HEK293T (cell line): ENCODE measurements around the gene TUT1.

Source experiments
- CTCF ChIA-PET: fragments of 350-600 bp; formaldehyde crosslinking; extraction: SDS; loops from one replicate; lab custom pipeline; 2021; ENCODE audit warnings: antibody characterized with exemption, inconsistent platforms; lab: Yijun Ruan, JAX
- POLR2A ChIA-PET: fragments of 350-600 bp; formaldehyde crosslinking; extraction: SDS; loops from one replicate; lab custom pipeline; 2020; ENCODE audit warnings: antibody characterized with exemption, inconsistent platforms; lab: Yijun Ruan, JAX
- DNase-seq: peaks from one replicate; pipeline ENCODE4 v3.0.0; 2012; ENCODE audit warnings: mixed read lengths; ENCODE audit errors: extremely low spot score
- ARNT ChIP-seq: fragments of 450-650 bp; IDR thresholded peaks from 2 replicates; pipeline ENCODE4 v1.6.1; 2017; ENCODE audit warnings: mild to moderate bottlenecking
- BHLHE40 ChIP-seq: fragments of 450-650 bp; IDR thresholded peaks from 2 replicates; pipeline ENCODE4 v1.6.1; 2016; ENCODE audit warnings: mild to moderate bottlenecking, moderate library complexity, borderline replicate concordance
- CTBP1 ChIP-seq: fragments of 450-650 bp; IDR thresholded peaks from 2 replicates; pipeline ENCODE4 v1.6.1; 2016; ENCODE audit warnings: borderline replicate concordance
- ELF4 ChIP-seq: fragments of 450-650 bp; IDR thresholded peaks from 2 replicates; pipeline ENCODE4 v1.6.1; 2017; ENCODE audit warnings: antibody characterized with exemption
- FOXA1 ChIP-seq: fragments of 450-650 bp; IDR thresholded peaks from 2 replicates; pipeline ENCODE4 v1.6.1; 2016; ENCODE audit warnings: mild to moderate bottlenecking
- FOXK2 ChIP-seq: fragments of 450-650 bp; IDR thresholded peaks from 2 replicates; pipeline ENCODE4 v1.6.1; 2016; ENCODE audit warnings: mild to moderate bottlenecking
- FOXM1 ChIP-seq: fragments of 450-650 bp; IDR thresholded peaks from 2 replicates; pipeline ENCODE4 v1.6.1; 2017; ENCODE audit warnings: mild to moderate bottlenecking, borderline replicate concordance
- HDGF ChIP-seq: fragments of 450-650 bp; IDR thresholded peaks from 2 replicates; pipeline ENCODE4 v1.6.1; 2017; ENCODE audit warnings: antibody characterized with exemption, borderline replicate concordance
- L3MBTL2 ChIP-seq: fragments of 450-650 bp; conservative IDR thresholded peaks from 2 replicates; pipeline ENCODE4 v1.6.1; 2016; ENCODE audit warnings: mild to moderate bottlenecking
- LEF1 ChIP-seq: fragments of 450-650 bp; IDR thresholded peaks from 2 replicates; pipeline ENCODE4 v1.6.1; 2017; ENCODE audit warnings: mild to moderate bottlenecking, borderline replicate concordance
- NFRKB ChIP-seq: fragments of 450-650 bp; IDR thresholded peaks from 2 replicates; pipeline ENCODE4 v1.6.1; 2016; ENCODE audit warnings: mild to moderate bottlenecking, moderate library complexity
- PKNOX1 ChIP-seq: fragments of 450-650 bp; IDR thresholded peaks from 2 replicates; pipeline ENCODE4 v1.6.1; 2016
- SP1 ChIP-seq: fragments of 450-650 bp; IDR thresholded peaks from 2 replicates; pipeline ENCODE4 v1.6.1; 2017
- SUZ12 ChIP-seq: fragments of 450-650 bp; IDR thresholded peaks from 2 replicates; pipeline ENCODE4 v1.6.1; 2016; ENCODE audit warnings: mild to moderate bottlenecking
- TARDBP ChIP-seq: fragments of 450-650 bp; IDR thresholded peaks from 2 replicates; pipeline ENCODE4 v1.6.1; 2016
- ZNF384 ChIP-seq: fragments of 450-650 bp; IDR thresholded peaks from 2 replicates; pipeline ENCODE4 v1.6.1; 2016

The TUT1 gene

GRCh38 chr11:62602141-62603071, 11.1 kb upstream of the TUT1 start:
- POLR2A ChIA-PET = interaction anchor here (0.6 to 4.3 kb wide), 24 partner anchors 9 to 279 kb away, joined by 3 to 105 read pairs (median 5); partner anchors contain the start of genes B3GAT3, BSCL2, C11orf98 and CSKMT
- peak; percentile 71 for DNase-seq
- TF ChIP-seq ZNF384 (no peak), ELF4 (no peak), BHLHE40 (no peak), SUZ12 (no peak), PKNOX1 (0 out of 2 replicates have a peak, but pooled peaks have one; percentile 1), TARDBP (no peak), FOXM1 (no peak), SP1 (no peak), CTBP1 (0 out of 2 replicates have a peak, but pooled peaks have one; percentile 23), L3MBTL2 (peak; percentile 97)
- CTCF ChIA-PET = interaction anchor here (0.6 to 2.1 kb wide), 5 partner anchors 9 to 178 kb away, joined by 4 to 9 read pairs (median 9); partner anchors contain the start of genes EML3 and TUT1

DNA sequence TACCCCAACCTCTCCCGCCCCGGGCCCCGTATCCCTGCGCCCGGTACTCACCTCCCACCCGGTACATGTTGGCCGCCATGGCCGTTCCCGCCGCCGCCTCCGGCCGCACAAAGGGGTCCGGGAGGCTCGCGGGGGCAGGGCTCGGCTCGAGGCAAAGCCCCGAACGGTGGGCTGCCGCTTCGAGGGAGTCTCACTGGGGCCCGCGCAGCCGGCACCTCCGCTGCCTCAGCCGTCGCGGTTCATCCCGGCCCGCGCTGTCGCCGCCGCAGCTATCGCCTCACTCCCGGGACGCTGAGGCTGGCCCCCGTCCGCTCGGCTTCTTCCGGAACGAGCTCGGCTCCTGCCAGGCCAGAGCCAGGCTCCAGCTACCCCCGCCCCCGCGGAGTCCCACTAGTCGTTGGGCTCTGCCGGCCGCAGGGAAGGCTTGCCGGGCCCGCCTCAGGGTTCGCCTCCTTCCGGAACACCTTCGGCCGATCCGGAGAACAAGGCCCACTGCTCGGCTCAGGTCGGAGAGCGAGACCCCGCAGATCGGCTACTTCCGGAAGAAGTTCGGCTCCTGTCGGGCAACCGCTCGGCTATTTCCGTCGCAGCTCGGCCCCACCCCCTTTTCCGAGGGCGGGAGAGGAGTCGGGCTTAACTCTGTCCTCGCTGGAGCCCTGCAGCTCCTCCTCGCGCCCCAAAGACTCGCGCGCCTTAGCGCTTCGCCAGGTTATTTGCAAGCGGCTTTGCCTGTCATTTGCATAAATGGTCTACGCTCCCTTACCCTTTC, 10.2 kb upstream of the TUT1 start, which contains the start of gene MTA2:
TSS of gene MTA2 (minus strand) at position 494 of the 769 bp plus-strand sequence. CDS start at position 79, 415 bp downstream.
- TF ChIP-seq NFRKB = no peak
- TF ChIP-seq HDGF = peak; percentile 26; the same call in 1 of the 2 replicates
- TF ChIP-seq PKNOX1 = no peak
- ChIA-PET CTCF (interaction anchor here (0.6 to 2.1 kb wide), 6 partner anchors 9 to 177 kb away, joined by 3 to 9 read pairs (median 8); partner anchors contain the start of genes EML3 and TUT1), POLR2A (interaction anchor here (0.6 to 3.4 kb wide), 24 partner anchors 10 to 289 kb away, joined by 3 to 105 read pairs (median 4); partner anchors contain the start of genes B3GAT3, BSCL2, C11orf98 and CSKMT)
- DNase-seq = peak; percentile 97

GRCh38 chr11:62601122-62601371, 9.7 kb upstream of the TUT1 start:
- no peak for DNase-seq
- POLR2A ChIA-PET = interaction anchor here (0.7 to 3.4 kb wide), 12 partner anchors 9 to 127 kb away, joined by 3 to 105 read pairs (median 8); partner anchors contain the start of genes B3GAT3, C11orf98, CSKMT and EEF1G
- TF ChIP-seq SP1 = no peak
- no peak for TF ChIP-seq CTBP1
- no peak for TF ChIP-seq TARDBP
- TF ChIP-seq HDGF = no peak
- TF ChIP-seq ELF4 = no peak
- no peak for TF ChIP-seq BHLHE40
- no peak for TF ChIP-seq NFRKB
- TF ChIP-seq L3MBTL2 = 0 out of 2 replicates have a peak, but pooled peaks have one; percentile 18
- CTCF ChIA-PET = interaction anchor here (0.8 to 2.1 kb wide), 4 partner anchors 9 to 58 kb away, joined by 3 to 9 read pairs (median 6); partner anchors contain the start of genes EML3 and TUT1

- no peak for DNase-seq
- ChIA-PET CTCF (interaction anchor here (1.0 to 2.1 kb wide), 2 partner anchors 9 to 11 kb away, joined by 4 to 9 read pairs; partner anchors contain the start of gene TUT1), POLR2A (interaction anchor here (0.7 to 3.4 kb wide), 11 partner anchors 9 to 127 kb away, joined by 3 to 105 read pairs (median 8); partner anchors contain the start of genes B3GAT3, C11orf98, CSKMT and EEF1G)
- TF ChIP-seq ZNF384 (no peak), NFRKB (no peak), TARDBP (no peak), BHLHE40 (no peak), ELF4 (no peak), SUZ12 (no peak), PKNOX1 (no peak)
Observed at GRCh38 chr11:62600367-62601121, 9.2 kb upstream of the TUT1 start.

DNA sequence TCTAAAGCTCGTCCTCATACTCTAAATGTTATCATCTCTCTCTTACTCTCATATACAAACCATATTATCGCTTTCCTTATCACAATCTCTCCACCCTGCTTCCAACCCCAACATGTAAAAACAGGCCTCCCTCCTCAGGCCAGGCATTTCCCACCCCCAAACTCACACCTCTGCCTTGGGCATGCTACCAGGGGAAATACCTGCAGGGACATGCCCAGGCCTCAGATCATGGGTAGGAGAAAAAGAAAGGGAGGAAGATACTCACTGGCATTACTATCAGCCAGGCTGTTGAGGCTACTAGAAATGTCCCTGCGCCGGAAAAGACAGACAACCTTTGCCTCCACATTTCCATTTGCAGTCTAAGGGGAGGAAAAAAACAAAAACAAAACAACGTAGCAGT, 8.6 kb upstream of the TUT1 start:
- POLR2A ChIA-PET = interaction anchor here (0.8 to 3.4 kb wide), 13 partner anchors 8 to 282 kb away, joined by 3 to 105 read pairs (median 7); partner anchors contain the start of genes B3GAT3, C11orf98, CSKMT and EEF1G
- DNase-seq = no peak
- CTCF ChIA-PET = interaction anchor here (1.0 to 2.1 kb wide), 2 partner anchors 8 to 12 kb away, joined by 4 to 9 read pairs; partner anchors contain the start of gene TUT1
- no peak for TF ChIP-seq ZNF384
- TF ChIP-seq FOXA1 = no peak
- TF ChIP-seq TARDBP = no peak
- TF ChIP-seq L3MBTL2 = no peak
- TF ChIP-seq CTBP1 = no peak
- no peak for TF ChIP-seq NFRKB
- no peak for TF ChIP-seq FOXK2
- no peak for TF ChIP-seq ARNT
- no peak for TF ChIP-seq FOXM1
- TF ChIP-seq SUZ12 = no peak
- TF ChIP-seq SP1 = no peak
- TF ChIP-seq LEF1 = no peak
- no peak for TF ChIP-seq BHLHE40
- TF ChIP-seq PKNOX1 = no peak
- no peak for TF ChIP-seq ELF4
- no peak for TF ChIP-seq HDGF
